Vagina (tissue), 2 donors: Measurements from ENCODE around the gene HRG. TPM values are rescaled to one million over a fixed set of nuclear protein-coding genes. Genes with fewer than 3 reads are reported as not detected.

Experiments
- DNase-seq, 2 donors: peaks; one replicate each; pipeline ENCODE4 v3.0.0-alpha.2; 2017; ENCODE audit errors: extremely low spot score in 2 of 2
- H3K27ac ChIP-seq: fragments of 200-600 bp; sonication (generic); one replicate; pipeline ENCODE4 v1.5.1; 2019
- H3K27me3 ChIP-seq: fragments of 200-600 bp; sonication (generic); one replicate; pipeline ENCODE4 v1.5.1; 2019
- H3K36me3 ChIP-seq, 2 donors: fragments of 200-600 bp; sonication (generic); one replicate each; pipeline ENCODE4 v1.5.1; 2017 to 2019
- H3K4me1 ChIP-seq: fragments of 200-600 bp; sonication (generic); one replicate; pipeline ENCODE4 v1.5.1; 2019
- H3K4me3 ChIP-seq, 2 donors: fragments of 200-600 bp; sonication (generic); 1 replicate in 1 of 2; 2 replicates in 1 of 2; pipeline ENCODE4 v1.5.1; 2016 to 2019
- H3K9me3 ChIP-seq: fragments of 200-600 bp; sonication (generic); one replicate; pipeline ENCODE4 v1.5.1; 2019
- POLR2A ChIP-seq, 2 donors: fragments of 450-650 bp; IDR thresholded peaks; one replicate each; pipeline ENCODE4 v1.6.1; 2017; ENCODE audit warnings: antibody characterized with exemption in 2 of 2, mild to moderate bottlenecking in 2 of 2, moderate library complexity in 2 of 2
- POLR2AphosphoS5 ChIP-seq, 2 donors: sonication (generic); formaldehyde crosslinking; IDR thresholded peaks; one replicate each; pipeline ENCODE4 v1.9.0; 2017; ENCODE audit warnings: antibody characterized with exemption in 2 of 2, mild to moderate bottlenecking in 2 of 2, low read depth in 1 of 2; ENCODE audit not compliant: insufficient read depth in 1 of 2
- intact Hi-C: fragments of 100-400 bp; cut with DNase I; formaldehyde crosslinking; loops from one replicate; pipeline ENCODE4 v1.15.1; 2023
- total RNA-seq: library from RNA; depleted of rRNA; stranded (reverse); fragments of >200 nt; gene quantifications from one replicate; pipeline ENCODE4 v1.2.3, GENCODE V29; 2016
- TF ChIP-seq, protein P1 (sequence below), 3 experiments: fragments of 450-650 bp in 2 of 3; fragments of 200-600 bp in 1 of 3; sonication (generic) in 1 of 3; IDR thresholded peaks; one replicate each; pipeline ENCODE4 v1.5.1; 2017 to 2019; ENCODE audit warnings: antibody characterized with exemption in 3 of 3, mild to moderate bottlenecking in 2 of 3, moderate library complexity in 2 of 3

Gene HRG
- total RNA-seq, 1 donor from 2014 or later: 0.25 TPM

DNA sequence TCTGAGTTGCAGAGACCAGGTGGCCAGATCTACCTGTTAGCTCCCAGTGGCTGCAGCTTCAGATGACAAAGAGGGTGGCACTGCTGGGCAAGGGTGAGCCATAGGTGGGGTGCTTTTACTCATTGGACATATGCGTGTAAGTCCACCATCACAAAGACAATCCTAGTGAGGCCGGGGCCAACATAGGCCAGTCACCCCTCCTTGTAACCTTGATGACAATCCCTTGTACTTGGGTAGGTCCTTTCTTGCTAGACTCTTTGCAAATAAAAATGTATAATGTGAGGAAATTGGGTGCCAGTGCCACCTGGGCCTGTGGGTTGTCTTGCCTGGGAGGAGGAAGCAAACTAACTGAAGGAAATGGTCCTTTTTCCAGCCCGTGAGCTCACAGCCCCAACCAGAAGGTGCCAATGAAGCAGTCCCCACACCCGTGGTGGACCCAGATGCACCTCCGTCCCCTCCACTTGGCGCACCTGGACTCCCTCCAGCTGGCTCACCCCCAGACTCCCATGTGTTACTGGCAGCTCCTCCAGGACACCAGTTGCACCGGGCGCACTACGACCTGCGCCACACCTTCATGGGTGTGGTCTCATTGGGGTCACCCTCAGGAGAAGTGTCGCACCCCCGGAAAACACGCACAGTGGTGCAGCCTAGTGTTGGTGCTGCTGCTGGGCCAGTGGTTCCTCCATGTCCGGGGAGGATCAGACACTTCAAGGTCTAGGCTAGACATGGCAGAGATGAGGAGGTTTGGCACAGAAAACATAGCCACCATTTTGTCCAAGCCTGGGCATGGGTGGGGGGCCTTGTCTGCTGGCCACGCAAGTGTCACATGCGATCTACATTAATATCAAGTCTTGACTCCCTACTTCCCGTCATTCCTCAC, 45.4 kb upstream of the HRG start:
- intact Hi-C loops: no loop called here
- Histone ChIP-seq H3K36me3 (no peaks in the 10 kb centered on the region), H3K4me3 (no peak overlapping the region), H3K27ac (no peak overlapping the region), H3K4me1 (no peaks in the 10 kb centered on the region), H3K9me3 (no peaks in the 10 kb centered on the region), H3K27me3 (no peaks in the 10 kb centered on the region)
- TF ChIP-seq, protein P1, sequence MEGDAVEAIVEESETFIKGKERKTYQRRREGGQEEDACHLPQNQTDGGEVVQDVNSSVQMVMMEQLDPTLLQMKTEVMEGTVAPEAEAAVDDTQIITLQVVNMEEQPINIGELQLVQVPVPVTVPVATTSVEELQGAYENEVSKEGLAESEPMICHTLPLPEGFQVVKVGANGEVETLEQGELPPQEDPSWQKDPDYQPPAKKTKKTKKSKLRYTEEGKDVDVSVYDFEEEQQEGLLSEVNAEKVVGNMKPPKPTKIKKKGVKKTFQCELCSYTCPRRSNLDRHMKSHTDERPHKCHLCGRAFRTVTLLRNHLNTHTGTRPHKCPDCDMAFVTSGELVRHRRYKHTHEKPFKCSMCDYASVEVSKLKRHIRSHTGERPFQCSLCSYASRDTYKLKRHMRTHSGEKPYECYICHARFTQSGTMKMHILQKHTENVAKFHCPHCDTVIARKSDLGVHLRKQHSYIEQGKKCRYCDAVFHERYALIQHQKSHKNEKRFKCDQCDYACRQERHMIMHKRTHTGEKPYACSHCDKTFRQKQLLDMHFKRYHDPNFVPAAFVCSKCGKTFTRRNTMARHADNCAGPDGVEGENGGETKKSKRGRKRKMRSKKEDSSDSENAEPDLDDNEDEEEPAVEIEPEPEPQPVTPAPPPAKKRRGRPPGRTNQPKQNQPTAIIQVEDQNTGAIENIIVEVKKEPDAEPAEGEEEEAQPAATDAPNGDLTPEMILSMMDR (IDR thresholded peaks at IDR 0.05): no peak
- no peak for TF ChIP-seq POLR2AphosphoS5 (IDR thresholded peaks at IDR 0.05; ENCODE audit: insufficient read depth in 1 of 2, low read depth in 1 of 2)
- no peak for TF ChIP-seq POLR2A (IDR thresholded peaks at IDR 0.05)
- DNase-seq: no peak

GRCh38 chr3:186621894-186622650, 43.7 kb upstream of the HRG start:
- Histone ChIP-seq H3K36me3 (no peaks in the 10 kb centered on the region), H3K27me3 (no peaks in the 10 kb centered on the region), H3K4me3 (no peak overlapping the region), H3K27ac (no peak overlapping the region), H3K4me1 (no peaks in the 10 kb centered on the region), H3K9me3 (no peaks in the 10 kb centered on the region)
- TF ChIP-seq POLR2AphosphoS5 (IDR thresholded peaks at IDR 0.05; ENCODE audit: insufficient read depth in 1 of 2, low read depth in 1 of 2): no peak
- TF ChIP-seq POLR2A (IDR thresholded peaks at IDR 0.05): no peak
- TF ChIP-seq, protein P1 (IDR thresholded peaks at IDR 0.05): no peak
- intact Hi-C loops: no loop called here
- DNase-seq: no peak

DNA sequence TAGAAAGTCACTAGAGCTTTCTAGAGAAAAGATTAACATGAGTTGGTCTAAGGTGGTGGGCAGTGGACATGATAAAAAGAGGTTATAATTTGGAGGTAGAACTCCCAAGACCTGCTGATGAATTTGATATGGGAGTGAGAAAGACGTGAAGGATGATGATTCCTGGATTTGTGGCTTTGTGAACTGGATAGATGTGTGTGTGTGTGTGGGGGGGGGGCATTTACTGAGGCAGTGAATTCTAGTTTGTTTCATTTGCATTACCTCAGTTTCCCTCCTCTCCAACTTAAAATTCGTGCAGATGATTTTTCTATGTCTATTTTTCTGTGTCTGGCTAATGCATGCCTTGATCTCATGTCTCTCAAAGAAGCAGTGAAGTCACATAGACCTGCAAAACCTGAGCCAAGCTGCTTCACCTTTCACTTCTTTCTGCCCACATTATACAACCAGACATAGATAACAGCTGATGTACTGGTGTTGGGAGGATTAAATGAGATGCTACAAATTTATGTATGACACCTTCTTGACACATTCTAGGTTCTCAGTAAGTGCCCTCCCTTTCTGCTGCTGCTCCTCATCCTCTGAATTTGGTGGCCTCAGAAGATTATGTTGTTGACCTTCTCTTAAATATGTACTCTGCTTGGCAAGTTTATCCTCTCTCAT, 43.0 kb upstream of the HRG start:
- Histone ChIP-seq H3K4me1 (no peaks in the 10 kb centered on the region), H3K36me3 (no peaks in the 10 kb centered on the region), H3K27me3 (no peaks in the 10 kb centered on the region), H3K4me3 (no peak overlapping the region), H3K9me3 (no peaks in the 10 kb centered on the region), H3K27ac (no peak overlapping the region)
- DNase-seq: no peak
- TF ChIP-seq, protein P1 (IDR thresholded peaks at IDR 0.05): no peak
- no peak for TF ChIP-seq POLR2AphosphoS5 (IDR thresholded peaks at IDR 0.05; ENCODE audit: insufficient read depth in 1 of 2, low read depth in 1 of 2)
- no peak for TF ChIP-seq POLR2A (IDR thresholded peaks at IDR 0.05)
- intact Hi-C loops: no loop called here

- Histone ChIP-seq H3K36me3 (no peaks in the 10 kb centered on the region), H3K4me1 (no peaks in the 10 kb centered on the region), H3K27ac (no peak overlapping the region), H3K4me3 (no peak overlapping the region), H3K27me3 (no peaks in the 10 kb centered on the region), H3K9me3 (no peaks in the 10 kb centered on the region)
- TF ChIP-seq, protein P1 (IDR thresholded peaks at IDR 0.05): no peak
- no peak for TF ChIP-seq POLR2AphosphoS5 (IDR thresholded peaks at IDR 0.05; ENCODE audit: insufficient read depth in 1 of 2, low read depth in 1 of 2)
- no peak for TF ChIP-seq POLR2A (IDR thresholded peaks at IDR 0.05)
- intact Hi-C loops: no loop called here
- DNase-seq: peak in 1 of 2 donors; percentile 28
Observed at GRCh38 chr3:186624598-186624997, 41.2 kb upstream of the HRG start.
